HCT116 (cell line): ENCODE measurements around the gene SORCS2. TPM values are rescaled to one million over a fixed set of nuclear protein-coding genes. Genes with fewer than 3 reads are reported as not detected.

Source experiments
- ATAC-seq: fragments of 200-7000 bp; cut with Tn5 transposase; 2 replicates; pipeline ENCODE4 v1.9.1; 2020; ENCODE audit warnings: mild to moderate bottlenecking, moderate library complexity
- BruUV-seq: library from RNA; stranded (reverse); fragments of 400-500 nt; replicated peaks from 2 replicates; lab custom pipeline; 2021; lab: Mats Ljungman, UMichigan
- CTCF ChIA-PET: fragments of 300-600 bp; sonication (Branson Sonifier 250); formaldehyde crosslinking; loops from one replicate; lab custom pipeline; 2021; ENCODE audit warnings: antibody characterized with exemption; lab: Charles Lee
- POLR2A ChIA-PET: fragments of 300-600, 350-600 bp; sonication (Branson Sonifier 250); formaldehyde crosslinking; loops from one replicate; lab custom pipeline; 2021; ENCODE audit warnings: antibody characterized with exemption; lab: Charles Lee
- RAD21 ChIA-PET, 2 experiments: fragments of 300-600 bp; sonication (Branson Sonifier 250); formaldehyde crosslinking; loops; one replicate each; lab custom pipeline; 2023; ENCODE audit warnings: low total read pairs in 2 of 2; ENCODE audit not compliant: uncharacterized antibody in 2 of 2, unreplicated experiment in 2 of 2, low non-redundant PET in 1 of 2; lab: Charles Lee
- DNase-seq: peaks from one replicate; pipeline ENCODE4 v3.0.0-alpha.2; 2010; ENCODE audit warnings: low read depth, low spot score
- H2AFZ ChIP-seq: fragments of 200-600 bp; shearing (Covaris generic), sonication (generic); 2 replicates; pipeline ENCODE4 v1.6.1; 2017; ENCODE audit warnings: low read depth, mixed run types, mixed read lengths, antibody characterized with exemption, low read length; ENCODE audit not compliant: poor library complexity, severe bottlenecking
- H3K27ac ChIP-seq: 2 replicates; pipeline ENCODE4 v1.5.1; 2012; ENCODE audit warnings: low read depth, low read length
- H3K27me3 ChIP-seq: fragments of 200-600 bp; sonication (generic); 2 replicates; pipeline ENCODE4 v1.6.1; 2016; ENCODE audit warnings: mixed run types, low read length, mixed read lengths; ENCODE audit not compliant: insufficient read depth
- H3K36me3 ChIP-seq, 2 experiments: fragments of 200-500 bp in 1 of 2; fragments of 200-600 bp in 1 of 2; sonication (Bioruptor generic) in 1 of 2; sonication (generic) in 1 of 2; 2 replicates each; pipeline versions ENCODE4 v1.5.1 to v1.6.1; 2014 to 2016; ENCODE audit warnings: low read length in 2 of 2, inconsistent platforms in 1 of 2, mixed read lengths in 1 of 2, mixed run types in 1 of 2; ENCODE audit not compliant: insufficient read depth in 2 of 2, control insufficient read depth in 1 of 2
- H3K4me1 ChIP-seq, 2 experiments: fragments of 200-600 bp in 1 of 2; sonication (generic) in 1 of 2; 2 replicates each; pipeline versions ENCODE4 v1.5.1 to v1.6.1; 2012 to 2017; ENCODE audit warnings: low read length in 2 of 2, inconsistent platforms in 1 of 2, mild to moderate bottlenecking in 1 of 2, mixed read lengths in 1 of 2, mixed run types in 1 of 2, moderate library complexity in 1 of 2; ENCODE audit not compliant: insufficient read depth in 2 of 2, control insufficient read depth in 1 of 2
- H3K4me2 ChIP-seq: fragments of 200-600 bp; sonication (generic); 2 replicates; pipeline ENCODE4 v1.6.1; 2017; ENCODE audit warnings: mixed run types, low read length, mixed read lengths
- H3K4me3 ChIP-seq, 2 experiments: fragments of 200-600 bp in 1 of 2; sonication (generic) in 1 of 2; replicated peaks in 1 of 2; 2 replicates each; pipeline ENCODE4 v1.5.1; 2011 to 2016; ENCODE audit warnings: low read length in 2 of 2, control low read depth in 1 of 2, low read depth in 1 of 2, mild to moderate bottlenecking in 1 of 2, mixed read lengths in 1 of 2, mixed run types in 1 of 2
- H3K79me2 ChIP-seq: fragments of 200-600 bp; sonication (generic); 2 replicates; pipeline ENCODE4 v1.6.1; 2017; ENCODE audit warnings: mild to moderate bottlenecking, mixed run types, low read length, moderate library complexity, mixed read lengths; ENCODE audit not compliant: insufficient read depth
- H3K9ac ChIP-seq: fragments of 200-600 bp; sonication (generic); 2 replicates; pipeline ENCODE4 v1.6.1; 2016; ENCODE audit warnings: low read length, mixed read lengths
- H3K9me2 ChIP-seq: fragments of 200-600 bp; sonication (generic), shearing (Covaris generic); 2 replicates; pipeline ENCODE4 v1.6.1; 2017; ENCODE audit warnings: mixed run types, mild to moderate bottlenecking, moderate library complexity; ENCODE audit not compliant: insufficient read depth
- H3K9me3 ChIP-seq, 2 experiments: fragments of 200-500 bp in 1 of 2; fragments of 200-600 bp in 1 of 2; sonication (Bioruptor generic) in 1 of 2; sonication (generic) in 1 of 2; 2 replicates each; pipeline ENCODE4 v1.6.1; 2014 to 2017; ENCODE audit warnings: low read length in 2 of 2, mixed read lengths in 2 of 2, inconsistent platforms in 1 of 2, low read depth in 1 of 2, mild to moderate bottlenecking in 1 of 2, mixed run types in 1 of 2, moderate library complexity in 1 of 2; ENCODE audit not compliant: control insufficient read depth in 1 of 2, insufficient read depth in 1 of 2
- H4K20me1 ChIP-seq: fragments of 200-600 bp; sonication (generic), shearing (Covaris generic); 2 replicates; pipeline ENCODE4 v1.6.1; 2017; ENCODE audit warnings: mixed run types, mild to moderate bottlenecking, moderate library complexity; ENCODE audit not compliant: insufficient read depth
- ATF3 ChIP-seq: IDR thresholded peaks from 2 replicates; pipeline ENCODE4 v1.6.1; 2012
- CBX3 ChIP-seq: IDR thresholded peaks from 2 replicates; pipeline ENCODE4 v1.6.1; 2012; ENCODE audit warnings: low read depth
- CEBPB ChIP-seq: IDR thresholded peaks from 2 replicates; pipeline ENCODE4 v1.6.1; 2012; ENCODE audit warnings: low read depth
- CTCF ChIP-seq, 3 experiments: fragments of 200-600 bp in 1 of 3; sonication (generic) in 1 of 3; IDR thresholded peaks in 2 of 3; conservative IDR thresholded peaks in 1 of 3; 2 replicates each; pipeline ENCODE4 v1.5.1; 2012 to 2017; ENCODE audit warnings: low read depth in 2 of 3, low read length in 2 of 3, antibody characterized with exemption in 1 of 3, borderline replicate concordance in 1 of 3, control low read depth in 1 of 3, mild to moderate bottlenecking in 1 of 3, mixed read lengths in 1 of 3, mixed run types in 1 of 3, moderate library complexity in 1 of 3; ENCODE audit not compliant: insufficient read depth in 1 of 3
- EGR1 ChIP-seq: IDR thresholded peaks from 2 replicates; pipeline ENCODE4 v1.6.1; 2012; ENCODE audit warnings: low read depth
- ELF1 ChIP-seq: IDR thresholded peaks from 2 replicates; pipeline ENCODE4 v1.6.1; 2012; ENCODE audit warnings: low read depth, borderline replicate concordance
- EZH2 ChIP-seq: fragments of 200-600 bp; sonication (generic); IDR thresholded peaks from 2 replicates; pipeline ENCODE4 v1.6.1; 2017; ENCODE audit warnings: antibody characterized with exemption, mixed run types
- EZH2phosphoT487 ChIP-seq: fragments of 200-600 bp; IDR thresholded peaks from 2 replicates; pipeline ENCODE4 v1.6.1; 2018; ENCODE audit warnings: antibody characterized with exemption, borderline replicate concordance
- MAX ChIP-seq: IDR thresholded peaks from 2 replicates; pipeline ENCODE4 v1.6.1; 2012
- POLR2A ChIP-seq: IDR thresholded peaks from 2 replicates; pipeline ENCODE4 v1.7.0; 2011; ENCODE audit warnings: borderline replicate concordance; ENCODE audit not compliant: insufficient read depth, insufficient read length; ENCODE audit errors: extremely low read depth
- POLR2AphosphoS5 ChIP-seq: IDR thresholded peaks from 2 replicates; pipeline ENCODE4 v1.6.1; 2011; ENCODE audit warnings: mild to moderate bottlenecking, low read depth, low read length, moderate library complexity
- RAD21 ChIP-seq: IDR thresholded peaks from 2 replicates; pipeline ENCODE4 v1.6.1; 2012; ENCODE audit warnings: low read depth, mild to moderate bottlenecking
- SIN3A ChIP-seq: IDR thresholded peaks from 2 replicates; pipeline ENCODE4 v1.6.1; 2012; ENCODE audit warnings: low read depth
- SP1 ChIP-seq: IDR thresholded peaks from 2 replicates; pipeline ENCODE4 v1.6.1; 2012; ENCODE audit warnings: low read depth
- SRF ChIP-seq: IDR thresholded peaks from 2 replicates; pipeline ENCODE4 v1.6.1; 2012; ENCODE audit warnings: low read depth
- TCF7L2 ChIP-seq: IDR thresholded peaks from 2 replicates; pipeline ENCODE4 v1.7.0; 2011; ENCODE audit warnings: borderline replicate concordance, inconsistent platforms; ENCODE audit not compliant: insufficient read depth, insufficient read length; ENCODE audit errors: extremely low read depth
- YY1 ChIP-seq: IDR thresholded peaks from 2 replicates; pipeline ENCODE4 v1.6.1; 2011; ENCODE audit warnings: low read length, low read depth, moderate library complexity, mild to moderate bottlenecking; ENCODE audit not compliant: insufficient replicate concordance; ENCODE audit errors: extremely low read depth
- ZFX ChIP-seq: fragments of 450-650 bp; IDR thresholded peaks from 2 replicates; pipeline ENCODE4 v1.6.1; 2017
- ZNF274 ChIP-seq: fragments of 200-500 bp; sonication (Bioruptor generic); IDR thresholded peaks from 2 replicates; pipeline ENCODE4 v1.6.1; 2014; ENCODE audit warnings: mild to moderate bottlenecking, low read depth, low read length, inconsistent platforms
- intact Hi-C: fragments of 100-400 bp; cut with micrococcal nuclease; formaldehyde crosslinking; loops from 2 replicates; pipeline ENCODE4 v1.10.0; 2022
- total RNA-seq: library from RNA; stranded (reverse); gene quantifications from one replicate; pipeline ENCODE4 v1.2.1, GENCODE V29; 2021; ENCODE audit not compliant: unreplicated experiment

SORCS2 gene
- total RNA-seq, 1 experiment from 2014 or later: 0.37 TPM

GRCh38 chr4:7448036-7448435 lies 255.7 kb downstream of the SORCS2 start:
- no peaks in the 10 kb centered on the region for H4K20me1 ChIP-seq

GRCh38 chr4:7450775-7451433 lies 258.6 kb downstream of the SORCS2 start:
- no peaks in the 10 kb centered on the region for H3K36me3 ChIP-seq
- H2AFZ ChIP-seq: no peak overlapping the region
- peaks cover 7% of the 10 kb centered on the region; the same call in 1 of the 2 replicates for H3K27me3 ChIP-seq
- RAD21 ChIA-PET: no interaction called here
- H3K9me3 ChIP-seq: no peaks in the 10 kb centered on the region
- no peak overlapping the region for H3K4me2 ChIP-seq
- BruUV-seq: no TSS peak
- CTCF ChIA-PET: no interaction called here
- no peak overlapping the region for H3K9ac ChIP-seq
- H4K20me1 ChIP-seq: no peaks in the 10 kb centered on the region
- H3K9me2 ChIP-seq: no peaks in the 10 kb centered on the region
- intact Hi-C loops: no loop called here
- no peak overlapping the region for H3K4me3 ChIP-seq
- H3K4me1 ChIP-seq: no peaks in the 10 kb centered on the region
- H3K27ac ChIP-seq: no peak overlapping the region
- ATAC-seq (no peak), DNase-seq (no peak)
- H3K79me2 ChIP-seq: no peaks in the 10 kb centered on the region
- POLR2A ChIA-PET: no interaction called here
- no peak for TF ChIP-seq ELF1
- TF ChIP-seq SIN3A: no peak
- TF ChIP-seq EZH2phosphoT487: no peak
- no peak for TF ChIP-seq RAD21
- no peak for TF ChIP-seq CTCF (IDR thresholded peaks at IDR 0.05 in 2 of 3, conservative IDR thresholded peaks at IDR 0.05 in 1 of 3; ENCODE audit: borderline replicate concordance in 1 of 3, insufficient read depth in 1 of 3, low read depth in 2 of 3, low read length in 2 of 3)
- no peak for TF ChIP-seq POLR2AphosphoS5
- TF ChIP-seq ZNF274: no peak
- TF ChIP-seq EZH2: no peak
- TF ChIP-seq TCF7L2: no peak
- TF ChIP-seq SP1: no peak
- no peak for TF ChIP-seq MAX
- no peak for TF ChIP-seq POLR2A
- no peak for TF ChIP-seq EGR1
- TF ChIP-seq CBX3: no peak
- no peak for TF ChIP-seq CEBPB
- no peak for TF ChIP-seq ATF3
- TF ChIP-seq SRF: no peak
- no peak for TF ChIP-seq ZFX
- TF ChIP-seq YY1: no peak

More at GRCh38 chr4:7448036-7448435, 255.7 kb downstream of the SORCS2 start:
- no peaks in the 10 kb centered on the region for H3K9me2 ChIP-seq
- H3K9me3 ChIP-seq: no peaks in the 10 kb centered on the region
- ATAC-seq: no peak
- no peaks in the 10 kb centered on the region for H3K79me2 ChIP-seq
- POLR2A ChIA-PET: no interaction called here
- H3K27me3 ChIP-seq: peaks cover 7% of the 10 kb centered on the region; the same call in 1 of the 2 replicates
- no peak overlapping the region for H3K4me3 ChIP-seq
- TF ChIP-seq EZH2phosphoT487: no peak
- TF ChIP-seq, all 23 proteins: peak for 0
- Histone ChIP-seq H3K4me2 (no peak overlapping the region), H3K4me1 (no peaks in the 10 kb centered on the region), H3K9ac (no peak overlapping the region), H3K27ac (no peak overlapping the region), H3K36me3 (no peaks in the 10 kb centered on the region), H2AFZ (no peak overlapping the region)
- no TSS peak for BruUV-seq
- ChIA-PET RAD21 (no interaction called here), CTCF (no interaction called here)
- no peak for DNase-seq
- intact Hi-C loops: no loop called here
